GM21390 (cell line): ENCODE measurements around the gene IRF4.

ENCODE experiments used
- ATAC-seq: cut with Tn5 transposase; IDR thresholded peaks from one replicate; pipeline ENCODE4 v1.9.1; 2021; ENCODE audit not compliant: unreplicated experiment

IRF4 gene

GRCh38 chr6:455006-455585 lies 63.5 kb downstream of the IRF4 start:
- ATAC-seq, result no peak

GRCh38 chr6:455835-456234 lies 64.3 kb downstream of the IRF4 start:
- ATAC-seq, result no peak

- no peak for ATAC-seq
These were observed 64.9 kb downstream of the IRF4 start for GRCh38 chr6:456358-456867.

- ATAC-seq, result no peak
These were observed 65.3 kb downstream of the IRF4 start for GRCh38 chr6:456887-457286.
